HG02571 (cell line): ENCODE data around the gene RABGEF1.
"Not testable (repeated sequence)": the region's sequence is repeated elsewhere in the genome, so short reads cannot be mapped to it uniquely, and the experiment has no call there.

Experiments
- ATAC-seq: cut with Tn5 transposase; IDR thresholded peaks from one replicate; pipeline ENCODE4 v1.9.1; 2021; ENCODE audit warnings: mild to moderate bottlenecking, moderate library complexity; ENCODE audit not compliant: unreplicated experiment

RABGEF1 gene

GRCh38 chr7:66800591-66800990 lies 60.1 kb downstream of the RABGEF1 start:
- no peak for ATAC-seq

- ATAC-seq = no peak
Observed at GRCh38 chr7:66804001-66804400, 63.5 kb downstream of the RABGEF1 start.

GRCh38 chr7:66807736-66808135 lies 67.2 kb downstream of the RABGEF1 start:
- ATAC-seq = no peak

- ATAC-seq = no peak
Observed at GRCh38 chr7:66810716-66811115, 70.2 kb downstream of the RABGEF1 start.

GRCh38 chr7:66815186-66815875 lies 74.8 kb downstream of the RABGEF1 start:
- ATAC-seq = not testable (repeated sequence)

GRCh38 chr7:66815951-66816350 lies 75.4 kb downstream of the RABGEF1 start:
- no peak for ATAC-seq

- ATAC-seq = not testable (repeated sequence)
Observed at GRCh38 chr7:66816658-66817057, 76.1 kb downstream of the RABGEF1 start.

- ATAC-seq = not testable (repeated sequence)
Observed at GRCh38 chr7:66817208-66817795, 76.8 kb downstream of the RABGEF1 start.

- not testable (repeated sequence) for ATAC-seq
Observed at GRCh38 chr7:66817956-66818355, 77.4 kb downstream of the RABGEF1 start.

- ATAC-seq = no peak
Observed at GRCh38 chr7:66824041-66824440, 83.5 kb downstream of the RABGEF1 start.

GRCh38 chr7:66825538-66825937 lies 85.0 kb downstream of the RABGEF1 start:
- not testable (repeated sequence) for ATAC-seq

GRCh38 chr7:66826649-66827048 lies 86.1 kb downstream of the RABGEF1 start:
- no peak for ATAC-seq

GRCh38 chr7:66830976-66831375 lies 90.4 kb downstream of the RABGEF1 start:
- not testable (repeated sequence) for ATAC-seq

- no peak for ATAC-seq
Observed at GRCh38 chr7:66832531-66833351, 92.2 kb downstream of the RABGEF1 start.

- ATAC-seq = no peak
Observed at GRCh38 chr7:66837007-66837406, 96.5 kb downstream of the RABGEF1 start.

- ATAC-seq = no peak
Observed at GRCh38 chr7:66837661-66838060, 97.1 kb downstream of the RABGEF1 start.

- no peak for ATAC-seq
Observed at GRCh38 chr7:66839814-66840213, 99.3 kb downstream of the RABGEF1 start.

GRCh38 chr7:66840316-66840715 lies 99.8 kb downstream of the RABGEF1 start:
- no peak for ATAC-seq

GRCh38 chr7:66841898-66842297 lies 101.4 kb downstream of the RABGEF1 start:
- ATAC-seq = no peak

GRCh38 chr7:66843492-66843891 lies 103.0 kb downstream of the RABGEF1 start:
- not testable (repeated sequence) for ATAC-seq

- peak; percentile 91 for ATAC-seq
Observed at GRCh38 chr7:66844552-66845378, 104.2 kb downstream of the RABGEF1 start.
